ENCODE data around the gene SOX9.
"Not testable (repeated sequence)": the region's sequence is repeated elsewhere in the genome, so short reads cannot be mapped to it uniquely, and the experiment has no call there.

The SOX9 gene

DNA sequence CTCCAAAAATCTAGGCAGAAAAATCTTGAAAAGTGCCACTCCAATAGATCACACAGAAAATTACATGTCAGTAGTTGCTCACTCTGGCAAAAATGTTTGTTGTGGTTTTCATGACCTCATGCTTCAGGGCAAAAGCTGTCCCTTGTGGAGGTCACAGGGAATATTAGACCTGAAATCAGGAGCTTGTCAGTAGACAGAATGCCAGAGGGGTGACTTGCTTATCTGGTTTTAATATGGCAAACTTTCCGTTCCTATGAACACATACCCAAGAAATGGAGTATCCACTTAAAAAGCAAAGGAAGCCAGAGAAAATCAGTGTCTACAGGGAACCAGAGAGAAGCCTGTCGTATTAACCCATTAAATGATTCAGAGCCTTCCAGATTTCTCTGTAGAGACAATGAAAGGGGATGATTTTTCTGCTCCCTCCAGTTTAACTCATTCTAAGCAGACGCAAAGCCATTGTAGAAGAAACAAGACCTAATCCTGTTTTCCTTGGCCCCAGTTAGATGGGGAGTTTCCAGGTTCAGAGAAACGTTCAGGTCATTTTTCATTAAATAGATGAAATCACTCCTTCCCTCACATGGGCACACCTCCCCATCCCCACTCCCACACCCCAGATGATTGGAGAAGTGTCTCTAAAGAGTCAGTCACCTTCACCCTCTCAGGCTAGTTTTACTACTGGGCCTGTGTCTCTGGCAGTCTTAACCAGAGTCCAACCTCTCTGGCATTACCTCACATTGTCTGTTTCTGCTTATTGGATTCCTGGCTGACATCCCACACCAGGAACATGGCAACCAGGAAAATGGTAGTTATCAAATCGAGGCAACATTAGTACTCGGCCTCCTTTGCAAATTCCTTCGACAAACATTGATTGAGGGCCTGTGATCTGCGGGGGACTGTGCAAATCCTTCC is 6.0 kb downstream of the SOX9 start:
- no peak for DNase-seq (ENCODE audit: low read depth)

DNA sequence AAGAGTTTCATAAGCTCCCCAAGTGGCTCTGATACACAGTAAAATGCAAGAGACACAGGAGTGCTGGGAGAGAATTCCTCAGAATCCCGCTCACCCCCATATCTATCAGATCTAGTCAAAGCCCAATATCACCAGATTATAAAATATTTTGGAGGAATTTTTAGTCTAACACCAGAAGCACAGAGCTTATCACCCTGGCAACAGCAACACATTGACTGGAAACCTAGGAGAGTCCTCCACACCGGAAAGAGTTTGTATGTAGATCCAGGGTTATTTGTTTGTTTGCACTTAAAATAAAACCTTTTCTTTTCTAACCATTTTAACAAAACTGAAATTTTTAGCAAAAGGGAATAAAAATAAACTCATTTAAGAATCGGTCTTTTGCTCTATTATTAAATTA is 7.2 kb downstream of the SOX9 start:
- DNase-seq (ENCODE audit: low read depth) = no peak

GRCh38 chr17:72134608-72135394 is 14.0 kb downstream of the SOX9 start:
- no peak for DNase-seq (ENCODE audit: low read depth)

DNA sequence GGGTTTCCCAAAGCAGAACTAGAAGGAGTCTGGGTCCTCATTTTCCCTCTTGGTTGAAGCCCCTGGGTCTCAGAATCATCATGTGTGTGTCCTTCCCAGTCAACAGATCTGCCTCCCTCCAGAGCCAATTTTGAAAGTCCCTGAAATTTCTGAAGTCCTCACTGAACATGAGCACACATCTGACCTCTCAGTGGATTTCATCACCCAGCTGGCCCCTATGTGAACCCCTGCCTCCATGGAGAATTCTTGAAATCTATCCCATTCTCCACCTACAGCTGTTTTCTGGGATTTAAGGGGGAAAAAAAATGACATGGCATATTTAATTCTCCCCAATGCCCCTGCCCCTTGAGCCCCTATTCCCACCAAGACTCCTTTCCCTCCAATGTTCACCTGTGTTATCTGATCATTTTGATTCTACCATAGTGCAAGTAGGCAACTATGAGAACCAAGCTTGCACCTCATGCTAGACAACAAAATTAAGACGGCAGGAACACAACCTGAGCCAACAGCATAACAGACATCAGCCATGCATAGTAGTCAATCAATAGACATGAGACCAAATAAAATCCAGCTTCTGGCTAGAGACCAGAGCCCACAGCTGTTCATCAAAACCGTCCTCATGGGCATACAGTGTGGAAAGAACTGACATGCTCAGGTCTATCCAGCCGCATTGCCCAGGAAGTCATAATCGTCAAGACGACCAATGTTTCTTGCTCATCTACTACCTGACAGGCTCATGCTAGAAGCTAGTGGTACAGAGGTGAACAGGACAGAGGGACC is 14.9 kb downstream of the SOX9 start:
- DNase-seq (ENCODE audit: low read depth) = no peak

GRCh38 chr17:72136692-72137091 is 15.9 kb downstream of the SOX9 start:
- no peak for DNase-seq (ENCODE audit: low read depth)

GRCh38 chr17:72137161-72137560 is 16.3 kb downstream of the SOX9 start:
- DNase-seq (ENCODE audit: low read depth) = no peak

DNA sequence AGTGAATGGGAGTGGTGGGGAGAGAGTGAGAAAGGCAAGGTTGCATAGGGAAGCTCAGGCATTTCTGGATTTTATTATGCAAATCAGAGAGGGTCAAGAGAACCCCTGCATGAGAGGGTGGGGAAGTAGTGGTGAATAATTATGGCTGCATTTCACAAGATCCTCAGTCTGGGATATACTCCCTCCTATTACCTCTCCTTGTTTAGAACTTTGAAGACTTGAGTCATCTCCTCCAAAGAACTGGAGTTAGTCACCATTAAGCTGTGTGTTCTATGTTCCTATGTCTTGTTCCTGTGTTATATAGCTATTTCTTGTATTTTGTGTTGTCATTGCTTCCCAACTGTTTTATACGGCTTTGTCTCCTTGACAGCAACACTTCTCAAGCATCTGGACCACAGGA is 18.4 kb downstream of the SOX9 start:
- DNase-seq (ENCODE audit: low read depth) = no peak

- DNase-seq (ENCODE audit: low read depth) = no peak
Measured at GRCh38 chr17:72141336-72141735, 20.5 kb downstream of the SOX9 start.

- DNase-seq (ENCODE audit: low read depth) = not testable (repeated sequence)
Measured at GRCh38 chr17:72142097-72142496, 21.3 kb downstream of the SOX9 start.

- no peak for DNase-seq (ENCODE audit: low read depth)
Measured at GRCh38 chr17:72142614-72143013, 21.8 kb downstream of the SOX9 start.

DNA sequence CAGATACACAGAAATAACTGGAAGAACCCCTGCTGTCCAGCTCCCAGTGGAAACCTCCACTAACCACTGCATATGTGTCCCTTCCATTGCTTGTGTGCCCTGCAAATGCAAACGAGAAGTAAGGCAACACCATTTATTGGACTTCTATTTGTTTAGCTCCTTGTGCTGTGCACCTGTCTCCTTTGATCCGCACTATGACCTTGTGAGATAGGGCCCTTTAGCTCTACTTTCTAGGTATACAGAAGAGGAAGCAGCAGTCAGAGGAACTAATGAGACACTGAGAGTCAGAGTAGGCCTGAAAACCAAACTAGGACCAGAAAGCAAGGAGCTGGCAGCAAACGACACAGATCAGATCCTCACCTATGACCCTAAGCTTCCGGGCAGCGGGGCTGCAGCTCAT is 22.4 kb downstream of the SOX9 start:
- DNase-seq (ENCODE audit: low read depth) = no peak

- no peak for DNase-seq (ENCODE audit: low read depth)
Measured at GRCh38 chr17:72144101-72144500, 23.3 kb downstream of the SOX9 start.

DNA sequence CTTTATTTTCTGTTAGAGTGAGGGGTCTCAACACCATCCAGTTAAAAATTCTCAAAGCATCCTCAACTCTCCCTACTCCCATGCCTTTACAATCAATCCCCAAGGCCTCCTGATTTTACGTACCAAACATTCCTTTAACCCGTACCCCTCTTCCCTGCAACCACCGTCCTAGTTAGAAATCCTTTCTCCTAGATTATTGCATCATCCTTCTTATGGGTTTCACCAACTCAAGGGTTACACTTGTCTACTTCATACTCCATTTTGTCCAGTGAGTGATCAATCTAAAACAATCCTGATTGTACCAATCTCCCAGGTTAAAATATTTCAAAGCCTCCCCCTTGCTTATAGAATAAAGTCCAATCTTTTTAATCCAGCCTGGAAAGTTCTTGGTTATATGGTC is 24.7 kb downstream of the SOX9 start:
- no peak for DNase-seq (ENCODE audit: low read depth)

DNA sequence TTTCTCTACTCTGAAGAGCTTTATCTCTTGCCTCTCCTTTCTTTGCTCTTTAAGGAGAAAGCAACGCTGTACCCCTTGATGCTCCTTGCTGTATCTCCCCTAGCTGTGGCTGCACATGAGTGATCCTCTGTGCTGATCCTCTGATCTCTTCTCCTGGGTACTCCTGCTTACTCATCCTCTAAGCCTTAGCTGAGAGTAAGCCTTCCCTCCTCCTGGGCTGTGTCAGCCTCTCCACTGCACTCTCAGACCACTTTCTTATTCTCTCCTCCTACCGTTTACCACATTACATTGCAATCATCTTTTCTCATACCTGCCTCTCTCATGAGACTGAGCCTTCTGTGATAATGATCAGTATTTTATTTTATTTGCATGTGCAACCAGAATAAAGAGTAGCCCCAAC is 25.1 kb downstream of the SOX9 start:
- DNase-seq (ENCODE audit: low read depth) = no peak

DNA sequence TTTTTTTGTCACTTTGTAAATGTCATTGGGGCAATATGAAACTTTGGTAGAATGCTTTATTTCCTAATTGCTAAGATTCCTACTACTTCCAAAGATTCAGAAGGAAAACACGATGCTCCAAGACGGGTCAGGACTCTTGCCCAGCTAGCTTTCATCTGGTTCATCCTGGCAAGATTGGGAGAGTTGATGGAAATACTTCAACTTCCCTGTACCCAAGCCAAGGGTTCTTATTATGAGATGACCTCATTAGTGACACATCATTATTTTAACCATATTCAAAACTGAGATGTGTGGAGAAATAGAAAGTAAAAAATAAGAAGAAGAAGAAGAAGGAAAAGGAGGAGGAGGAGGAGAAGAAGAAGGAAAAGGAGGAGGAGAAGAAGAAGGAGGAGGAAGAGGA is 25.6 kb downstream of the SOX9 start:
- DNase-seq (ENCODE audit: low read depth) = no peak

GRCh38 chr17:72150632-72151460 is 30.0 kb downstream of the SOX9 start:
- DNase-seq (ENCODE audit: low read depth) = no peak

GRCh38 chr17:72151565-72152386 is 31.0 kb downstream of the SOX9 start:
- DNase-seq (ENCODE audit: low read depth) = no peak

- no peak for DNase-seq (ENCODE audit: low read depth)
Measured at GRCh38 chr17:72152387-72152929, 31.6 kb downstream of the SOX9 start.

DNA sequence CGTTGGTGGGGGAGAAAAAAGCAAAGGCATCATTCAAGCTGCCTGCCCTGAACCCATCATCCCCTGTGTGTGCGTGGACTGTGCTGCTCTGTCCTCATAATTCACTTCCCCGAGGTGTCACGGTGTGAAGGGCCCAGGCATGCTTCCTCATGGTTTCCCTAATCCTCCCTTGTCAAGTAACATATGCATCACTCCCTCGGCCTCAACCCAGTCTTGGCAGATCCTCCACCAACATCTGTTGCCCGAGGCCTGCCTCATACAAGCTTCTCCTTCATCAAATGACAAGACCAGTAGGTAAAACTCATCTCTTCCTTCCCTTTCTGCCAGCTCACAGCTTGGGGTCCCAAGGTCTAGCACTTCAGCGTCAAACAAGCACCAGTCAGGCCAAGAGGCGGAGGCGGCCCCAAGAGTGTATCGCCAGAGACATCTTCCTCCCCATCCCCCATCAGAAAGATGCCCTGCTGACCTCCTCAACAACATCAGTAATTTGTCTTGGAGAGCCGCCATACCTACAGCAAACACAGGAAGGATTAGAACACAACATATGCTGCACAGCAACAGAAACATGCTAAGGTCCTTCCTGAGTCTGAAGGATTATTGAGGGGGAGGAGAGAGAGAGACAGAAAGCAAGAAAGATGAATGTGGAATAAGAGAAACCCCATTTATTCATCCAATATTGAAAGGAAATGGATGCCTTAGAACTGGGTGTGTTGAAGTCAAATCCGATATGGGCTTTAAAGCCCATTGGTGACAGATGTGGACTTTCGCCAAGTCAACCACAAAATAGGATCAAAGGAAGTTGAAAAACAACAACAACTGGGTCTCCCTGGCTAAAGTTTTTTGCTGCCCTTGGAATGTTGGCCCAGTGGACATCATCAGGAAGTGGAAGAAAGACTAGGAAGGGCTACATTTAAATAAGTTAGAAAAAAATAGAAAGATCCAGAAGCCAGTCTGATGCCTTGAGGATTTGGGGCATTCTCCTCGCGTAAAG is 38.4 kb downstream of the SOX9 start:
- no peak for DNase-seq (ENCODE audit: low read depth)
